Activated T-cell treated with anti-CD3 and anti-CD28 coated beads for 24 hours (primary cell): ENCODE data around the gene THRA.

Experiments
- DNase-seq: peaks from one replicate; pipeline ENCODE4 v3.0.0-alpha.2; 2020; ENCODE audit warnings: low read depth

THRA gene

GRCh38 chr17:40099619-40100418 is 37.1 kb downstream of the THRA start:
- no peak for DNase-seq

- DNase-seq = no peak
Observed at GRCh38 chr17:40100419-40100668, 37.6 kb downstream of the THRA start, which contains the start of gene NR1D1. TSS of gene NR1D1 (minus strand) at chr17:40100589. CDS start at chr17:40100094, 495 bp downstream.

- peak; percentile 89 for DNase-seq
Observed at GRCh38 chr17:40100669-40101366, 38.1 kb downstream of the THRA start.

- no peak for DNase-seq
Observed at GRCh38 chr17:40101367-40102210, 38.8 kb downstream of the THRA start.

GRCh38 chr17:40103071-40103661 is 40.4 kb downstream of the THRA start:
- no peak for DNase-seq

- DNase-seq = no peak
Observed at GRCh38 chr17:40103688-40104087, 40.9 kb downstream of the THRA start.

GRCh38 chr17:40104594-40105486 is 42.1 kb downstream of the THRA start:
- DNase-seq = no peak

GRCh38 chr17:40105861-40106759 is 43.3 kb downstream of the THRA start:
- no peak for DNase-seq

- DNase-seq = no peak
Observed at GRCh38 chr17:40106760-40107521, 44.2 kb downstream of the THRA start.

GRCh38 chr17:40107522-40108174 is 44.9 kb downstream of the THRA start:
- DNase-seq = no peak

GRCh38 chr17:40108970-40109824 is 46.4 kb downstream of the THRA start:
- no peak for DNase-seq

GRCh38 chr17:40110026-40110845 is 47.5 kb downstream of the THRA start:
- DNase-seq = no peak

- DNase-seq = peak; percentile 66
Observed at GRCh38 chr17:40111221-40112128, 48.7 kb downstream of the THRA start.

- DNase-seq = no peak
Observed at GRCh38 chr17:40112191-40112711, 49.5 kb downstream of the THRA start.

- DNase-seq = no peak
Observed at GRCh38 chr17:40112718-40113109, 49.9 kb downstream of the THRA start.
